Omental fat pad (tissue), 4 donors: ENCODE results near the gene SAMD14. TPM values are rescaled to one million over a fixed set of nuclear protein-coding genes. Genes with fewer than 3 reads are reported as not detected.

ENCODE experiments used
- ATAC-seq: fragments of 150-250 bp; one replicate; pipeline ENCODE4 v1.9.1; 2016; ENCODE audit warnings: mild to moderate bottlenecking, moderate library complexity; ENCODE audit not compliant: low FRiP score
- DNase-seq: peaks from one replicate; pipeline ENCODE4 v3.0.0-alpha.2; 2019; ENCODE audit warnings: low spot score
- CTCF ChIP-seq, 3 donors: fragments of 450-650 bp; IDR thresholded peaks; one replicate each; pipeline ENCODE4 v1.5.1; 2016 to 2017; ENCODE audit warnings: antibody characterized with exemption in 3 of 3, mild to moderate bottlenecking in 3 of 3, moderate library complexity in 2 of 3
- total RNA-seq, 4 donors: library from RNA; depleted of rRNA; stranded (reverse); fragments of >200 nt; gene quantifications; one replicate each; pipeline ENCODE4 v1.1.0, GENCODE V29; 2016

Gene SAMD14
- total RNA-seq, 4 donors from 2014 or later, result 0.12 to 0.44 TPM; not detected in 2

DNA sequence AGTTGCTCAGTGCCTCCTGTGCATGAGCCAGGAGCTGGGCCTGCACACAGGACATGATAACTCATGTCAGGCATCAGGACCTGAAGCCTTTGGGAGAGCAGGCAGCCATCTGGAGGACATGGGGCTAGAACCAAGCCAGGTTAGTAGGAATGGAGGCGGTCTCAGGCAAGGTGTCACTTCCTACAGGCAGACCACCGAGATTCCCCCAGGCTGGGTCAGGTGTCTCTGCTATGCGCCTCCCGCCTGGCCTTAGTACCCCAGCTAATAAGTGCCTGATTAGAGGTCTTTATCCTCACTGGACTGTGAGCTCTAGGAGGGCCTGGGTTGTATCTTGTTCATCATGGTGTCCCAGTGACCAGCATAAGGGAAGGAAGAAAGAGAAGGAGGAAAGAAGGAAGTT lies 15.6 kb downstream of the SAMD14 start:
- ATAC-seq, result no peak
- TF ChIP-seq CTCF (IDR thresholded peaks at IDR 0.05), result no peak
- no peak for DNase-seq

DNA sequence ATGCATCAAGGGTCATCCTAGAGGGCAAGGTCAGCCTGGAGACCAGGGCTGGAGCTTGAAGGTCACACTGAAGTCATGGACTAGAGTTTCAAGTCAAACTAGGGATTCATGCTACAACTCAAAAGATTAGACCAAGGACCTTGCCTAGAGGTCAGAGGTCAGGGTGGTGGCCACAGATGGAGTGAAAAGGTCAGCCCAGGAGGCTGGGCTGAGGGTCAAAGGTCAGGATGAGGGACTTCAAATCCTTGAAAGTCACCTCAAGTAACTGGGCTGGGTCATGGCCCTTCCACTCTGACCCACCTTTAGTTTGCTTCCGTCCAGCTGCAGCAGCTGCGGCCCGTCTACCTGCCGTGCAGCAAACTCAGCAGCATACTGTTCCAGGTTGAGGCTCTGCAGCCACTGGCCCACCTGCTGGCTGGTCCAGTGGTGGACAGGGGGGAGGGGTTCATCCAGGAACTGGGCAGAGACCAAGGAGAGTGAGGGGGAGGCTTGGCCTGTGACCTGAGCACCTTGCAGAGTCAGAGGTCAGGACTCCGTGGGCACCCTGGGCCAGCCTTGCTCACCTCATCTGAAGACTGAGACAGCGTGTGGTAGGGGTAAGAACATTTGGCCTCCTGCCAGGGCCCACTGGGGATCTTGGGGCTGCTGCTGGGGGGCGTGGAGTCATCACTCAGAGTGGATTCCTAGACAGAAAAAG lies 16.2 kb downstream of the SAMD14 start:
- DNase-seq, result no peak
- no peak for TF ChIP-seq CTCF (IDR thresholded peaks at IDR 0.05)
- ATAC-seq, result no peak

DNA sequence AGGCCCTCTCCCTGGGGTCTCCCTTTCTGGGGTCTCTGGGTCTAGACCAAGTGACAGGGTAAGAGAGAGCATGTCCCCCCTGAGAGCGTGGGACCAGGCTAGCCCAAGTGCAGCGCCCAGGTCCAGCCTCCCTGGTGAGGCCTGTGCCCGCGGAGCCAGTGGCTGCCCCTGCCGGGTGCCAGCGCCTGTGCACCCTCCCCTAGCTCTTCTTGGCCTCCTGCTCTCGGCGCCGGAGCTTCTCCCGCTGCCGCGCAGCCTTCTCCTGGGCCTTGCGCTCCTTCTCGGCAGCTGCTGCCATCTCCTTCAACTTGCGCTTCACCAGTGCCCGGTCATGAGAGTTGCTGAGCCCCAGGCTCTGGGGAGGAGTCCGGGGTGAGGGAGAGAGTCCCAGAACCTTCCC lies 17.3 kb downstream of the SAMD14 start:
- no peak for ATAC-seq
- no peak for DNase-seq
- no peak for TF ChIP-seq CTCF (IDR thresholded peaks at IDR 0.05)

DNA sequence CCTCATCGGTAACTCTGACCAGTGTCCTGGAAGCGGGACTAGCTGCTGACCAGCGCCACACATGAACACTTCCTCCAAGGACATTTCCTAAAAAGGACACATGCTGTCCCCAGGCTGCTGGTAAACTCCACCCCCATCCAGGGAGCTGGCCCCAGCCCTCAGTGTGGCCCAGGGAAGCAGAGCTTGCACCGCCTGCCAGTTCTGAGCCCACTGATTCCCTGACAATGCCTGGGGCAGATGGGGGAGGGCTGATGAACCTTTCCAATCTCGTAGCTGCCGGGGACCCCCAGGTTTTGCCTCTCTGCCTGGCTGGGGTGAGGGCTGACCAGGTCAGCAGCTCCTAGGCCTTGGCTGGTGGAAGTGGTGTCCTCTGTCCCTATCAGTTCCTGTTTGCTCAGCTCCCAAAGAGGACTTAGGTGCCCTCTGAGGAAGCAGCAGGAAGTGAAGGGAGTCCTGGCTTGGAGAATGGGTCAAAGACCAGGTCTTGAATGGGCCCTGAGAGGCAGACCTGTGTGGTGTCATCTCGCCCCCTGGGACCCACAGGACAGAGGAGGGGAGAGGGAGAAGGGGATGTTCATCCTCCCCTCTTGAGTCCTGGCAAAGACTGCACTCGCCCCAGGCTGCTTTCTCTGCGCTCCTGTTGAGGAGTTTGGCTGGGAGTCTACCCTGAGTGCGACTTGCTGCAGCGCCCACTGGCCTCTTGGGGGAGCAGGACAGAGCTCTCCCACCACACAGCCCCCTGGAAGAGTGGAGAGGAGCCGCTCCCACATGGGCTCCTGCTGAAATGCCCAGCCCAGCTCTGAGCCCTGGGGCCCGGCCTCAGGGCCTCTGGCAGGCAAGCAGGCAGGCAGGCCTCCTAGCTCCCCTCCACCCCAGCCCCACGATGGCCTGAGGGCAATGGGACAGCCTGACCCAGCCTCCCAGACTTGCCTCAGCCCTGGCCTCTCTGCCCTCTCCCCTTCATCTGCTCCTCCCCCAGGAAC lies 18.0 kb downstream of the SAMD14 start:
- DNase-seq (no peak), ATAC-seq (no peak)
- TF ChIP-seq CTCF (IDR thresholded peaks at IDR 0.05), result no peak

- ATAC-seq (no peak), DNase-seq (no peak)
- TF ChIP-seq CTCF (IDR thresholded peaks at IDR 0.05), result no peak
These were observed 19.2 kb downstream of the SAMD14 start for GRCh38 chr17:50110591-50111349.

- ATAC-seq, result no peak
- no peak for TF ChIP-seq CTCF (IDR thresholded peaks at IDR 0.05)
- DNase-seq, result no peak
These were observed 20.2 kb downstream of the SAMD14 start for GRCh38 chr17:50109785-50110184.
